Measurements from ENCODE around the gene SHISA9.

DNA sequence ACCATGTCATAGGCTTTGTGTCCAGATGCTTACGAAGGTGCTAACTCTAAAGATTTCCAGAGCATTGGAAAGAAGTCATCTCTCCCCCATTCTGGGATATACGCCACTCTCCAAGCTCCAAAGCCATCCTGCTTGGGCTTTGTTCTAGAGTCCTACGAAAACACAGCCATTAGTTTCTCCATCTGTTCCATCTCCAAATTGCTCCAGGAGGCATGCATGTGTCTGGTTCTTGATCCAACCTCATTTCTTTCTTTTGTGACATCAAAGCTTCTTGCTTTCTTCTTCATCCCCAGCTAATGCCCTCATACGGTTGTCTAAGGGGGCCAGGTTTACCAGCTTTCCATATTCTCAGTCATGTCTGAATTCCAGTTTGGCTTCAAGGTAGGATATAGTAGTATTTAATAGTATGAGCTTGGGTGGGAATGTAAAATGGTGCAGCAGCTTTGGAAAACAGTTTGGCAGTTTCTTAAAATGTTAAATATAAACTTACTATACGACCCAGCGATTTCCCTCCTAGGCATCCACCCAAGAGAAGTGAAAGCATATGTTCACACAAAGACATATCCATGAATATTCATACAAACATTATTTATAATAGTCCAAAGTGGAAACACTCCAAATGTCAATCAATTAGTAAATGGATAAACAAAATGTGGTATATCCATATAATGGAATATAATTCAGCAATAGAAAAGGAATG is 202.6 kb downstream of the SHISA9 start:
- TF ChIP-seq, protein P1, sequence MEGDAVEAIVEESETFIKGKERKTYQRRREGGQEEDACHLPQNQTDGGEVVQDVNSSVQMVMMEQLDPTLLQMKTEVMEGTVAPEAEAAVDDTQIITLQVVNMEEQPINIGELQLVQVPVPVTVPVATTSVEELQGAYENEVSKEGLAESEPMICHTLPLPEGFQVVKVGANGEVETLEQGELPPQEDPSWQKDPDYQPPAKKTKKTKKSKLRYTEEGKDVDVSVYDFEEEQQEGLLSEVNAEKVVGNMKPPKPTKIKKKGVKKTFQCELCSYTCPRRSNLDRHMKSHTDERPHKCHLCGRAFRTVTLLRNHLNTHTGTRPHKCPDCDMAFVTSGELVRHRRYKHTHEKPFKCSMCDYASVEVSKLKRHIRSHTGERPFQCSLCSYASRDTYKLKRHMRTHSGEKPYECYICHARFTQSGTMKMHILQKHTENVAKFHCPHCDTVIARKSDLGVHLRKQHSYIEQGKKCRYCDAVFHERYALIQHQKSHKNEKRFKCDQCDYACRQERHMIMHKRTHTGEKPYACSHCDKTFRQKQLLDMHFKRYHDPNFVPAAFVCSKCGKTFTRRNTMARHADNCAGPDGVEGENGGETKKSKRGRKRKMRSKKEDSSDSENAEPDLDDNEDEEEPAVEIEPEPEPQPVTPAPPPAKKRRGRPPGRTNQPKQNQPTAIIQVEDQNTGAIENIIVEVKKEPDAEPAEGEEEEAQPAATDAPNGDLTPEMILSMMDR (IDR thresholded peaks at IDR 0.05) = no peak
- no peak for TF ChIP-seq POLR2A (IDR thresholded peaks at IDR 0.05)
